Lower leg skin (tissue), 4 donors: ENCODE data around the gene FAM186B. TPM values are rescaled to one million over a fixed set of nuclear protein-coding genes. Genes with fewer than 3 reads are reported as not detected.

Experiments used
- DNase-seq, 2 donors: peaks; one replicate each; pipeline ENCODE4 v3.0.0-alpha.2; 2019; ENCODE audit warnings: low spot score in 2 of 2
- H3K4me3 ChIP-seq: fragments of 200-600 bp; sonication (generic); 2 replicates; pipeline ENCODE4 v1.5.1; 2017; ENCODE audit warnings: mild to moderate bottlenecking, low read depth; ENCODE audit not compliant: poor library complexity, severe bottlenecking
- CTCF ChIP-seq, 3 donors: fragments of 450-650 bp; IDR thresholded peaks; one replicate each; pipeline ENCODE4 v1.5.1; 2016; ENCODE audit warnings: antibody characterized with exemption in 3 of 3, mild to moderate bottlenecking in 3 of 3, moderate library complexity in 2 of 3
- POLR2A ChIP-seq, 2 donors: fragments of 450-650 bp; IDR thresholded peaks; one replicate each; pipeline ENCODE4 v1.6.1; 2016 to 2017; ENCODE audit warnings: antibody characterized with exemption in 2 of 2, mild to moderate bottlenecking in 1 of 2, moderate library complexity in 1 of 2
- WGBS, 2 donors: methylation state at CpG; one replicate each; pipeline ENCODE4 v1.1.5; 2018; 5-methylcytosine and 5-hydroxymethylcytosine counted together
- intact Hi-C: fragments of 100-400 bp; cut with DNase I; formaldehyde crosslinking; loops from one replicate; pipeline ENCODE4 v1.15.0; 2023; ENCODE audit warnings: low total_unique reads
- total RNA-seq, 4 donors: library from RNA; depleted of rRNA; stranded (reverse); fragments of >200 nt; gene quantifications; one replicate each; pipeline ENCODE4 v1.1.0, GENCODE V29; 2016

Gene FAM186B
- total RNA-seq, 4 donors from 2014 or later, result 0.21 to 1.1 (median 0.57) TPM

- no peak for DNase-seq
- intact Hi-C loops, result no loop called here
- WGBS, 2 donors, result 89 to 93% methylated on average over 9 of the region's 9 CpGs
- no peak for TF ChIP-seq POLR2A (IDR thresholded peaks at IDR 0.05)
- no peak for TF ChIP-seq CTCF (IDR thresholded peaks at IDR 0.05)
- H3K4me3 ChIP-seq, result no peak overlapping the region
These were observed 27.0 kb upstream of the FAM186B start for GRCh38 chr12:49632401-49632800.

GRCh38 chr12:49631336-49631907 lies 26.0 kb upstream of the FAM186B start:
- 89 to 92% methylated on average over 6 of the region's 6 CpGs for WGBS, 2 donors
- TF ChIP-seq POLR2A (IDR thresholded peaks at IDR 0.05), result no peak
- no peak for TF ChIP-seq CTCF (IDR thresholded peaks at IDR 0.05)
- no peak for DNase-seq
- no peak overlapping the region for H3K4me3 ChIP-seq
- intact Hi-C loops, result no loop called here

- no peak for DNase-seq
- 66 to 68% methylated on average over 3 of the region's 3 CpGs for WGBS, 2 donors
- intact Hi-C loops, result no loop called here
- H3K4me3 ChIP-seq, result no peak overlapping the region
- no peak for TF ChIP-seq CTCF (IDR thresholded peaks at IDR 0.05)
- no peak for TF ChIP-seq POLR2A (IDR thresholded peaks at IDR 0.05)
These were observed 22.4 kb upstream of the FAM186B start for GRCh38 chr12:49627752-49628360.

GRCh38 chr12:49626836-49627235 lies 21.4 kb upstream of the FAM186B start:
- WGBS, 2 donors, result 84 to 90% methylated on average over 1 of the region's 1 CpG
- DNase-seq, result peak in 1 of 2 donors; percentile 26
- no peak overlapping the region for H3K4me3 ChIP-seq
- TF ChIP-seq POLR2A (IDR thresholded peaks at IDR 0.05) (no peak), CTCF (IDR thresholded peaks at IDR 0.05) (no peak)
- intact Hi-C loops, result no loop called here

GRCh38 chr12:49626169-49626835 lies 20.9 kb upstream of the FAM186B start:
- TF ChIP-seq POLR2A (IDR thresholded peaks at IDR 0.05) (no peak), CTCF (IDR thresholded peaks at IDR 0.05) (no peak)
- no peak for DNase-seq
- no peak overlapping the region for H3K4me3 ChIP-seq
- 65 to 71% methylated on average over 6 of the region's 6 CpGs for WGBS, 2 donors
- intact Hi-C loops, result no loop called here
